22Rv1 (cell line): ENCODE measurements around the gene MKRN3.
"Not testable (repeated sequence)": the region's sequence is repeated elsewhere in the genome, so short reads cannot be mapped to it uniquely, and the experiment has no call there.

Experiments
- H3K27ac ChIP-seq: fragments of 450-650 bp; 2 replicates; pipeline ENCODE4 v1.5.1; 2017
- ZFX ChIP-seq: fragments of 450-650 bp; IDR thresholded peaks from 2 replicates; pipeline ENCODE4 v1.6.1; 2017; ENCODE audit warnings: antibody characterized with exemption, borderline replicate concordance
- TF ChIP-seq, protein P1 (sequence below): fragments of 450-650 bp; IDR thresholded peaks from 2 replicates; pipeline ENCODE4 v1.5.1; 2017; ENCODE audit warnings: mild to moderate bottlenecking

Gene MKRN3

GRCh38 chr15:23578521-23579150 is 13.2 kb downstream of the MKRN3 start:
- TF ChIP-seq ZFX: no peak
- TF ChIP-seq, protein P1, sequence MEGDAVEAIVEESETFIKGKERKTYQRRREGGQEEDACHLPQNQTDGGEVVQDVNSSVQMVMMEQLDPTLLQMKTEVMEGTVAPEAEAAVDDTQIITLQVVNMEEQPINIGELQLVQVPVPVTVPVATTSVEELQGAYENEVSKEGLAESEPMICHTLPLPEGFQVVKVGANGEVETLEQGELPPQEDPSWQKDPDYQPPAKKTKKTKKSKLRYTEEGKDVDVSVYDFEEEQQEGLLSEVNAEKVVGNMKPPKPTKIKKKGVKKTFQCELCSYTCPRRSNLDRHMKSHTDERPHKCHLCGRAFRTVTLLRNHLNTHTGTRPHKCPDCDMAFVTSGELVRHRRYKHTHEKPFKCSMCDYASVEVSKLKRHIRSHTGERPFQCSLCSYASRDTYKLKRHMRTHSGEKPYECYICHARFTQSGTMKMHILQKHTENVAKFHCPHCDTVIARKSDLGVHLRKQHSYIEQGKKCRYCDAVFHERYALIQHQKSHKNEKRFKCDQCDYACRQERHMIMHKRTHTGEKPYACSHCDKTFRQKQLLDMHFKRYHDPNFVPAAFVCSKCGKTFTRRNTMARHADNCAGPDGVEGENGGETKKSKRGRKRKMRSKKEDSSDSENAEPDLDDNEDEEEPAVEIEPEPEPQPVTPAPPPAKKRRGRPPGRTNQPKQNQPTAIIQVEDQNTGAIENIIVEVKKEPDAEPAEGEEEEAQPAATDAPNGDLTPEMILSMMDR: no peak

DNA sequence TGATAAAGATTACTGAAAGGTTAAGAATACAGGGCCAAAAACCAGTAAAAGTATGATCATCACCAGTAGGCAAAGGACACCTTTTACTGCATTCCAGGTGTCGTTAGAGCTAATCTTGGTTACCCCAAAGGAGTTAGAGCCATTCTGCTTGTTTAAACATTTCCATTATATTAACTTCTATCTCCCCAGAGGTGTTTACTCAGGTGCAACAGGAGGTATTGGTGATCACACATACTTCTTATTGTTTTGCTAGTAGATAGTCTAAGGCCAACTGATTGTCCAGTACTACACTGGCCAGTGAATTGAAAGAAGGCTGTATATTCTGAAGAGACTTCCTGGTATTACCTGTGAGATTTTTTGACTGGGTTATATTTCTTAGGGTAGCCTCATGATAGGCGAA is 22.8 kb downstream of the MKRN3 start:
- no peak for TF ChIP-seq ZFX
- TF ChIP-seq, protein P1: no peak
- H3K27ac ChIP-seq: no peak overlapping the region

More at GRCh38 chr15:23578521-23579150, 13.2 kb downstream of the MKRN3 start:
- no peak overlapping the region for H3K27ac ChIP-seq

DNA sequence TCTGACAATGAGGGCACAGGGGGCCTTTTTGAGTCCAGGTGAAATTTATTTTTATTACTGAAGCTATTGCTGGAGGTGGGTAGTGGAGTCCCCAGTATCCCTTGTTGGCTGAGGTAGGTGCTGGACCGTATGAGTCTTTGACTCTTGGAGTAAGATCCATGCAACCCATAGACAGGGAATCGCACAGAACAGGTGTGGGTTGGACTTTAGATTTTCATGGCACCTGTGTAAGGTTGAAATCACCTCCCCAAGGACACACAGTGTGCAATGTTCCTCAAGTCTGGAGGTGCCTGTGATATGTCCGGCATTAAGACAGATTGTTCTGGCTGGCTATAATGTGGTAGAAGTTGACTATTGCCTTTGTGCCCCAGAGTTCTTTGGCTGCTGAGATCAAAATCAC is 23.5 kb downstream of the MKRN3 start:
- TF ChIP-seq ZFX: no peak
- TF ChIP-seq, protein P1: no peak
- no peak overlapping the region for H3K27ac ChIP-seq

DNA sequence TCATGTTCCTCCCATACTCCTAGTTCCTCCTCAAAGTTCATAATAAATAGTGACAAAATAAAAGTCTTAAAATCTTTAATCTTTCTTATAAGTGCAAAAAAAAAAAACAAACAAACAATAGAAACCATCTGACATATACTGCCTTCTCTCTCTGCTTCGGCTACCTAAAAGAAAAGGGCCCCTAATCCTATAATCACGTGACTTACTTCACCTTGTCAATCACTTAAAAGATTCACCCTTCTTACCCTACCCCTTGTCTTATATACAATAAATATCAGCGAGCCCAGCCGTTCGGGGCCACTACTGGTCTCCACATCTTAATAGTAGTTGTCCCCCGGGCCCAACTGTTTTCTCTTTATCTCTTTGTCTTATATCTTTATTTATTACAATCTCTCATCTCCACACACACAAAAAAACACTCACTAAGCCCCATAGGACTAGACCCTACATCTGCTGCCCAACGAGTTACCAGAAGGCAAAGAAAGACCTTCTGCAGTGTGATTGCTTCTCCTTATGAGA is 28.8 kb downstream of the MKRN3 start:
- TF ChIP-seq ZFX: no peak
- TF ChIP-seq, protein P1: no peak
- no peak overlapping the region for H3K27ac ChIP-seq

- H3K27ac ChIP-seq: no peak overlapping the region
- TF ChIP-seq, protein P1: no peak
- no peak for TF ChIP-seq ZFX
Observed at GRCh38 chr15:23595368-23595767, 29.9 kb downstream of the MKRN3 start.

- TF ChIP-seq, protein P1: no peak
- H3K27ac ChIP-seq: no peak overlapping the region
Observed at GRCh38 chr15:23596736-23597135, 31.3 kb downstream of the MKRN3 start.

- not testable (repeated sequence) for H3K27ac ChIP-seq
Observed at GRCh38 chr15:23597278-23597677, 31.8 kb downstream of the MKRN3 start.

DNA sequence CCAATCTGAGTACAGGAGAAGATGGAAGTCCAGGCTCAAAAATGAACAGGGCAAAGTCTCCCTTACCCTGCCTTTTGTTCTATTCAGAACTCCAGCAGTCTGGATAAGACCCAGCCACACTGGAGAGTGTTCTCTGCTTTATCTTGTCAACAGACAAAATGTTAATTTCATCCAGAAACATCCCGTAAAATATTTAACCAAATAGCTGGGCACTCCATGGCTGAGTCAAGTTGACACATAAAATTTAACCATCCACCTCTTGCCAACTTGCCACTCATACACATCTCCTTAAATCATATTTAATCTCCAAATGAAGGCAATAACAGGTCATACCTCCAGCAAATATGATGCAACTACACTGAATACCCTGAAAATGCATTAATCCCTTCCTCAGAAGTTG is 33.6 kb downstream of the MKRN3 start:
- TF ChIP-seq, protein P1: no peak
- no peak for TF ChIP-seq ZFX
- H3K27ac ChIP-seq: no peak overlapping the region
